ENCODE data around the gene SFMBT1. TPM values are rescaled to one million over a fixed set of nuclear protein-coding genes. Genes with fewer than 3 reads are reported as not detected.

SFMBT1 gene
- total and polyA plus RNA-seq, 9 of the 15 experiments (the other 6 are each of a cell fraction or from before 2014, with no cell fraction given) = 0.76 to 6.6 (median 3.6) TPM

DNA sequence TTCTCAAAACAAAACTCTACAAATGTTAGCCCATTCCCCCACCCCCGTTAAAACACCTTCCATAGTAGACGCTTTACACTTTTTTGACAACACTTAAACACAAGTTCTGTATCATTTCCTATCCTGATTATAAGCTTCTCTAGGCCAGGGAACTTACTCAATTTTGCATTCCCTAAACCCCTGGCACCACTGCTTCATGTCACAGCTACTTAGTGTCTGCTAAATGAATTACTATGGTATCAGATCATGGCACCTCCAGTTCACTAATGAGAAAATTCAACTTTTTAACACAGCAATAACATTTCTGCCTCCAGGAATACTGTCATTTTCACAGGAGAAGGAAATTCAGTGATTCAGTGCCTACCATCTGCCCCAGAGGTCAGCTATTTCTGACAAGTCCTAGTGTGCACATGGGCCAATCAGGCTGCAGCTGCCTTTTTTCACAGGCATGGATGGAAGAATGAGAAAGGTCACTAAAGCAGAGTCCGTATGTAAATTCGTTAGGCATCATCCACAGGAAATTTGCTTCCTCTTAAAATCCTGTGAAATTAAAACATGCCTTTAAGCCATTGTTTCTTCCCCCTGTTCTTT is 18.5 kb downstream of the SFMBT1 start:
- ChIA-PET POLR2A (no interaction called here), CTCF (ENCODE audit: low intra/inter-chr PET ratio) (no interaction called here)
- no TSS peak for BruUV-seq (replicated peaks)
- H3K27ac ChIP-seq (ENCODE audit: extremely low read depth, low read depth, low read length) = no peak overlapping the region
- no peaks in the 10 kb centered on the region for H3K9me3 ChIP-seq (replicated peaks; ENCODE audit: control insufficient read depth, insufficient read depth, low read depth, low read length)
- H2AFZ ChIP-seq (ENCODE audit: low read depth, low read length) = no peak overlapping the region
- in situ Hi-C loops (cut with MboI) (no loop called here), intact Hi-C loops (cut with micrococcal nuclease) (no loop called here)
- FAIRE-seq = no peak
- no peak overlapping the region for H3K9ac ChIP-seq (ENCODE audit: insufficient read depth in 1 of 2, low read depth in 2 of 2, low read length in 2 of 2)
- DNase-seq (ENCODE audit: extremely low read depth in 1 of 4, low spot score in 3 of 4) = no peak
- no peaks in the 10 kb centered on the region for H3K27me3 ChIP-seq (ENCODE audit: control insufficient read depth in 2 of 2, insufficient read depth in 2 of 2, low read length in 2 of 2)
- no peaks in the 10 kb centered on the region for H4K20me1 ChIP-seq (replicated peaks; ENCODE audit: control insufficient read depth, insufficient read depth, low read length)
- no peaks in the 10 kb centered on the region for H3K9me1 ChIP-seq (ENCODE audit: control insufficient read depth, insufficient read depth, low read length)
- 73% methylated on average over 4 of the region's 4 CpGs for WGBS (ENCODE audit: insufficient coverage, low coverage, missing lambda C conversion rate)
- H3K36me3 ChIP-seq (ENCODE audit: control insufficient read depth, insufficient read depth, low read length) = no peaks in the 10 kb centered on the region
- no peak overlapping the region for H3K4me2 ChIP-seq (ENCODE audit: insufficient read depth, low read length)
- H3K4me3 ChIP-seq = no peak overlapping the region
- TF ChIP-seq FOXM1 (IDR thresholded peaks at IDR 0.05; ENCODE audit: low read depth) (no peak), FOXM1 (CRISPR knock-in tag; IDR thresholded peaks at IDR 0.05; ENCODE audit: low read depth) (no peak), FOXA1 (IDR thresholded peaks at IDR 0.05; ENCODE audit: borderline replicate concordance) (no peak), FUS (optimal IDR thresholded peaks at IDR 0.05; ENCODE audit: low read depth, low read length) (no peak), E2F3 (CRISPR knock-in tag; IDR thresholded peaks at IDR 0.05) (no peak), HLTF (IDR thresholded peaks at IDR 0.05) (no peak), KDM1A (IDR thresholded peaks at IDR 0.05) (no peak), ELF4 (CRISPR knock-in tag; IDR thresholded peaks at IDR 0.05) (no peak), PCBP2 (IDR thresholded peaks at IDR 0.05; ENCODE audit: low read depth, low read length, poor library complexity, severe bottlenecking) (no peak)
- TF ChIP-seq, protein P1, sequence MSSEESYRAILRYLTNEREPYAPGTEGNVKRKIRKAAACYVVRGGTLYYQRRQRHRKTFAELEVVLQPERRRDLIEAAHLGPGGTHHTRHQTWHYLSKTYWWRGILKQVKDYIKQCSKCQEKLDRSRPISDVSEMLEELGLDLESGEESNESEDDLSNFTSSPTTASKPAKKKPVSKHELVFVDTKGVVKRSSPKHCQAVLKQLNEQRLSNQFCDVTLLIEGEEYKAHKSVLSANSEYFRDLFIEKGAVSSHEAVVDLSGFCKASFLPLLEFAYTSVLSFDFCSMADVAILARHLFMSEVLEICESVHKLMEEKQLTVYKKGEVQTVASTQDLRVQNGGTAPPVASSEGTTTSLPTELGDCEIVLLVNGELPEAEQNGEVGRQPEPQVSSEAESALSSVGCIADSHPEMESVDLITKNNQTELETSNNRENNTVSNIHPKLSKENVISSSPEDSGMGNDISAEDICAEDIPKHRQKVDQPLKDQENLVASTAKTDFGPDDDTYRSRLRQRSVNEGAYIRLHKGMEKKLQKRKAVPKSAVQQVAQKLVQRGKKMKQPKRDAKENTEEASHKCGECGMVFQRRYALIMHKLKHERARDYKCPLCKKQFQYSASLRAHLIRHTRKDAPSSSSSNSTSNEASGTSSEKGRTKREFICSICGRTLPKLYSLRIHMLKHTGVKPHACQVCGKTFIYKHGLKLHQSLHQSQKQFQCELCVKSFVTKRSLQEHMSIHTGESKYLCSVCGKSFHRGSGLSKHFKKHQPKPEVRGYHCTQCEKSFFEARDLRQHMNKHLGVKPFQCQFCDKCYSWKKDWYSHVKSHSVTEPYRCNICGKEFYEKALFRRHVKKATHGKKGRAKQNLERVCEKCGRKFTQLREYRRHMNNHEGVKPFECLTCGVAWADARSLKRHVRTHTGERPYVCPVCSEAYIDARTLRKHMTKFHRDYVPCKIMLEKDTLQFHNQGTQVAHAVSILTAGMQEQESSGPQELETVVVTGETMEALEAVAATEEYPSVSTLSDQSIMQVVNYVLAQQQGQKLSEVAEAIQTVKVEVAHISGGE (CRISPR knock-in tag; IDR thresholded peaks at IDR 0.05) = no peak
- no peak for ATAC-seq
- H3K79me2 ChIP-seq (ENCODE audit: control insufficient read depth, insufficient read depth, low read length) = peaks cover 6% of the 10 kb centered on the region
- peaks cover 0 to 6% of the 10 kb centered on the region in 2 experiments; a peak in 2 of 5 replicates for H3K4me1 ChIP-seq (replicated peaks in 1 of 2; ENCODE audit: control insufficient read depth in 2 of 2, insufficient read depth in 2 of 2, low read length in 2 of 2)

All from K562 (cell line).